Activated T-cell treated with anti-CD3 and anti-CD28 coated beads, Interleukin-2, amount 50 U/mL, for 72 hours (primary cell): ENCODE data around the gene PSRC1. TPM values are rescaled to one million over a fixed set of nuclear protein-coding genes. Genes with fewer than 3 reads are reported as not detected.

ENCODE experiments used
- ATAC-seq, 2 donors: fragments of 150-1000 bp; cut with Tn5 transposase; replicated peaks in 1 of 2; 2 replicates each; pipeline ENCODE4 v1.10.0; 2021; ENCODE audit warnings: moderate library complexity in 2 of 2, mild to moderate bottlenecking in 1 of 2
- DNase-seq, 2 donors: peaks; one replicate each; pipeline ENCODE4 v3.0.0; 2021 to 2022; ENCODE audit warnings: mixed read lengths in 1 of 2
- H3K27ac Mint-ChIP-seq: one replicate; pipeline ENCODE4 v1.8.0; 2022; ENCODE audit warnings: mild to moderate bottlenecking, moderate library complexity, mixed read lengths
- H3K27me3 Mint-ChIP-seq: one replicate; pipeline ENCODE4 v1.8.0; 2022; ENCODE audit warnings: low read depth, mixed read lengths
- H3K36me3 Mint-ChIP-seq, 2 donors: one replicate each; pipeline ENCODE4 v1.8.0; 2022; ENCODE audit warnings: mixed read lengths in 2 of 2, mild to moderate bottlenecking in 1 of 2; ENCODE audit not compliant: insufficient read depth in 2 of 2
- H3K4me1 Mint-ChIP-seq: one replicate; pipeline ENCODE4 v1.8.0; 2022; ENCODE audit warnings: low read depth, mixed read lengths
- H3K4me3 Mint-ChIP-seq, 2 donors: one replicate each; pipeline ENCODE4 v1.8.0; 2022; ENCODE audit warnings: mild to moderate bottlenecking in 2 of 2, mixed read lengths in 2 of 2, moderate library complexity in 2 of 2
- H3K9me3 Mint-ChIP-seq, 2 donors: one replicate each; pipeline ENCODE4 v1.8.0; 2022; ENCODE audit warnings: mixed read lengths in 2 of 2
- total RNA-seq, 2 donors: library from RNA; stranded (reverse); gene quantifications; one replicate each; pipeline ENCODE4 v1.2.3, GENCODE V29; 2022

PSRC1 gene
- total RNA-seq, 2 donors from 2014 or later = 17.5 to 18.3 TPM

- Mint-ChIP-seq H3K27me3 (no peaks in the 10 kb centered on the region), H3K36me3 (no peaks in the 10 kb centered on the region), H3K4me1 (no peaks in the 10 kb centered on the region), H3K4me3 (no peak overlapping the region), H3K9me3 (no peaks in the 10 kb centered on the region), H3K27ac (no peak overlapping the region)
- ATAC-seq = no peak
- no peak for DNase-seq
Measured at GRCh38 chr1:109264379-109264755, 18.6 kb downstream of the PSRC1 start.

DNA sequence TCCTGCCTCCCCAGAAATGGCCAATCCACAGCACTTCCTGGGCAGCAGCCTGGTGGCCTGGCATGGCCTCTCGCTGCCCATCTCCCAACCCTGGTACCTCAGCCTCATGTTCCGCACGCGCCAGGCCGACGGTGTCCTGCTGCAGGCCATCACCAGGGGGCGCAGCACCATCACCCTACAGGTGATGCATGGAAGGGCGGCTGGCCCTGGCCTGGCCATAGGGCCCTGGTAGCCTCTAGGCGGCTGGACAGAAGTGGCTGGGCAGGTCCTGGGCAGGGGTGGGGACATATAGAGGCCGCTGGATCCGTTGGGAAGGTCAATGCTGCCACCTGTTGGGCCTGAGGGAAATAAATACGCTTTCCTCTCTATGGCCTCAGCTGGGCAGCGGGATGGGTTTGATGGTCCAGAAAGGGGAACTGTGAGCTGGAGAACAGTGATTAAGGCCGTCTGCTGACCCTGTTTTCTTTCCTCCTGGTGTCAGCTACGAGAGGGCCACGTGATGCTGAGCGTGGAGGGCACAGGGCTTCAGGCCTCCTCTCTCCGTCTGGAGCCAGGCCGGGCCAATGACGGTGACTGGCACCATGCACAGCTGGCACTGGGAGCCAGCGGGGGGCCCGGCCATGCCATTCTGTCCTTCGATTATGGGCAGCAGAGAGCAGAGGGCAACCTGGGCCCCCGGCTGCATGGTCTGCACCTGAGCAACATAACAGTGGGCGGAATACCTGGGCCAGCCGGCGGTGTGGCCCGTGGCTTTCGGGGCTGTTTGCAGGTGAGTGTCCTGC, 19.2 kb downstream of the PSRC1 start:
- no peaks in the 10 kb centered on the region for H3K9me3 Mint-ChIP-seq
- no peak overlapping the region for H3K4me3 Mint-ChIP-seq
- no peak overlapping the region for H3K27ac Mint-ChIP-seq

GRCh38 chr1:109263234-109263596, 19.7 kb downstream of the PSRC1 start:
- DNase-seq = no peak
- Mint-ChIP-seq H3K36me3 (no peaks in the 10 kb centered on the region), H3K4me3 (no peak overlapping the region), H3K27ac (no peak overlapping the region), H3K4me1 (no peaks in the 10 kb centered on the region), H3K9me3 (no peaks in the 10 kb centered on the region), H3K27me3 (no peaks in the 10 kb centered on the region)
- ATAC-seq = peak; percentile 30

More for the DNA sequence above, 19.2 kb downstream of the PSRC1 start:
- DNase-seq = peak; percentile 87 to 88
- Mint-ChIP-seq H3K36me3 (no peaks in the 10 kb centered on the region), H3K27me3 (no peaks in the 10 kb centered on the region), H3K4me1 (no peaks in the 10 kb centered on the region)
- peak; percentile 96 to 97 for ATAC-seq

DNA sequence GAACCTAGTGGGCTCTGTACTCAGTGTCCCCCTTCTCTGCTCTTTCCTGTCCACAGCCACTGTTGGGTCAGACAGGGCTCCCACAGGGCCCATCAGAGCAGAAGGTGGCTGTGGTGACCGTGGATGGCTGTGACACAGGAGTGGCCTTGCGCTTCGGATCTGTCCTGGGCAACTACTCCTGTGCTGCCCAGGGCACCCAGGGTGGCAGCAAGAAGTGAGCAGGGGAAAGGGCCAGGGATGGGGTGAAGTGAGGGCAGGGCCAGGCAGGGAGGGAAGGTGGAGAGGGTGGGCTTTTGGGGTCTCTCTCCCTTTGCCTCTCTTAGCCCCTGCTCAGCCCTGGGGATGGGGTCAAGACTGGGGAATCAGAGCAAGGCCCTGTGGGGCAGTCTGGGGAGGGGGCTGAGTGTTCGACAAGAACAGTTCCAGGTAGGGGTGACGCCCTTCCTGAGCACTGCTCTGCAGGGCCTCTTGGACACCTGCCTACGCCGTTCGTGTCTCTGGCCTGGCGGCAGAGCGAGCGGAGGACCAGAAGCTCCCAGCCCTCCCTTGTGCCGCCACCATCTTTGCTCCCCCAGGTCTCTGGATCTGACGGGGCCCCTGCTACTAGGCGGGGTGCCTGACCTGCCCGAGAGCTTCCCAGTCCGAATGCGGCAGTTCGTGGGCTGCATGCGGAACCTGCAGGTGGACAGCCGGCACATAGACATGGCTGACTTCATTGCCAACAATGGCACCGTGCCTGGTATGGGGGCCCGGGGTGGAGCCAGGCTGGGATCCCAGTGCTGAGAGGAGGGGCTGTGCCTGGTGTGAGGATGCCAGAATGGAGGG, 20.5 kb downstream of the PSRC1 start:
- Mint-ChIP-seq H3K9me3 (no peaks in the 10 kb centered on the region), H3K4me1 (no peaks in the 10 kb centered on the region), H3K4me3 (no peak overlapping the region), H3K27me3 (no peaks in the 10 kb centered on the region), H3K36me3 (no peaks in the 10 kb centered on the region), H3K27ac (no peak overlapping the region)
- DNase-seq = no peak
- ATAC-seq = no peak

DNA sequence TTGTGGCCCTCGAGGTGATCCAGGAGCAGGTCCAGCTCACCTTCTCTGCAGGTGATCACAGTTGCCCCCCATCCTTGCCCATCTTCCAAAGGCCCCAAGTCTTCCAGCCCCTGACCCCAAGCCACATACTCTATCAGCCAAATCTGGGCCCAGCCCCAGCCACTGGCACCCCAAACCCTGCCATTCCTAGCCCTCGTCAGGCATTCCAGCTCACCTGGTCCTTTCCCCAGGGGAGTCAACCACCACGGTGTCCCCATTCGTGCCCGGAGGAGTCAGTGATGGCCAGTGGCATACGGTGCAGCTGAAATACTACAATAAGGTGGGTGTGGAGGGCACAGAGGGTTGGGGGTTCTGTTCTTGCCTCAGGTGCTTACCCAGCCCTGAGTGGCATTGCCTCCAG, 21.4 kb downstream of the PSRC1 start:
- no peak for ATAC-seq
- H3K9me3 Mint-ChIP-seq = no peaks in the 10 kb centered on the region

DNA sequence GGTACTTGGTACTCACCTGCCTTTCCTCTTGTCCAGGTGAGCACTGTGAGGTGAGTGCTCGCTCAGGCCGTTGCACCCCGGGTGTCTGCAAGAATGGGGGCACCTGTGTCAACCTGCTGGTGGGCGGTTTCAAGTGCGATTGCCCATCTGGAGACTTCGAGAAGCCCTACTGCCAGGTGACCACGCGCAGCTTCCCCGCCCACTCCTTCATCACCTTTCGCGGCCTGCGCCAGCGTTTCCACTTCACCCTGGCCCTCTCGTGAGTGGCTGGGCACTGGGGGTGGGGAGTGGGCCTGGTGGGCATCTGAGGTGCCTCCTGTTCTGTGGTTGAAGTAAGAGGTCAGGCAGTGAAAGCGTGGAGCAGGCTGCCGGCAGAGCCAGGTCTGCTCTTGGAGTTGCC, 21.9 kb downstream of the PSRC1 start:
- ATAC-seq (no peak), DNase-seq (no peak)
- Mint-ChIP-seq H3K36me3 (no peaks in the 10 kb centered on the region), H3K27me3 (no peaks in the 10 kb centered on the region), H3K4me3 (no peak overlapping the region), H3K4me1 (no peaks in the 10 kb centered on the region), H3K27ac (no peak overlapping the region), H3K9me3 (no peaks in the 10 kb centered on the region)

More for the DNA sequence above, 21.4 kb downstream of the PSRC1 start:
- H3K27me3 Mint-ChIP-seq = no peaks in the 10 kb centered on the region
- DNase-seq = no peak
- no peaks in the 10 kb centered on the region for H3K36me3 Mint-ChIP-seq
- H3K4me1 Mint-ChIP-seq = no peaks in the 10 kb centered on the region
- H3K4me3 Mint-ChIP-seq = no peak overlapping the region
- no peak overlapping the region for H3K27ac Mint-ChIP-seq

GRCh38 chr1:109259674-109260557, 23.0 kb downstream of the PSRC1 start:
- Mint-ChIP-seq H3K4me3 (no peak overlapping the region), H3K36me3 (no peaks in the 10 kb centered on the region), H3K27me3 (no peaks in the 10 kb centered on the region), H3K4me1 (no peaks in the 10 kb centered on the region), H3K27ac (no peak overlapping the region), H3K9me3 (no peaks in the 10 kb centered on the region)
- ATAC-seq (no peak), DNase-seq (no peak)

DNA sequence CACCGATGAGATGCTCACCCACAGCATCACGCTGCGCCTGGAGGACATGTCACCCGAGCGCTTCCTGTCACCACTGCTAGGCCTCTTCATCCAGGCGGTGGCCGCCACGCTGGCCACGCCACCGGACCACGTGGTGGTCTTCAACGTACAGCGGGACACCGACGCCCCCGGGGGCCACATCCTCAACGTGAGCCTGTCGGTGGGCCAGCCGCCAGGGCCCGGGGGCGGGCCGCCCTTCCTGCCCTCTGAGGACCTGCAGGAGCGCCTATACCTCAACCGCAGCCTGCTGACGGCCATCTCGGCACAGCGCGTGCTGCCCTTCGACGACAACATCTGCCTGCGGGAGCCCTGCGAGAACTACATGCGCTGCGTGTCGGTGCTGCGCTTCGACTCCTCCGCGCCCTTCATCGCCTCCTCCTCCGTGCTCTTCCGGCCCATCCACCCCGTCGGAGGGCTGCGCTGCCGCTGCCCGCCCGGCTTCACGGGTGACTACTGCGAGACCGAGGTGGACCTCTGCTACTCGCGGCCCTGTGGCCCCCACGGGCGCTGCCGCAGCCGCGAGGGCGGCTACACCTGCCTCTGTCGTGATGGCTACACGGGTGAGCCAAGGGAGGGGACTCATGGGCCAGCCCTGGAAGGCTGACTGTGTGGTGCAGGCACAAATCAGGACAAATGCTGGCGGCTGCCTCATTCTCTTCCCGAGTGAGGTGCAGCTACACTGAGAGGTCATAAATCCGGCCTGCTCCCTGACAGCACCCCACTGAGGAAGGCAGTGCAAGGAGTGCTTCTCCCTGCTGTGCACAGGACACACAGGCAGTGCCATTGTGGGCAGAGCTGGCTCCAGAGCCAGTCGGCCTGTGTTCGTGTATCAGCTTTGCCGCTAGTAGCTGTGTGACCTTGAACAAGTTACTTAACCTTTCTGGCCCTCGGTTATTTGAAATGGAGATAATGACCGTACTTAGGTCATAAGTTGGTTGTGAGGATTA, 24.2 kb downstream of the PSRC1 start:
- H3K27me3 Mint-ChIP-seq = no peaks in the 10 kb centered on the region
- no peaks in the 10 kb centered on the region for H3K36me3 Mint-ChIP-seq
- no peak overlapping the region for H3K27ac Mint-ChIP-seq
- H3K4me1 Mint-ChIP-seq = no peaks in the 10 kb centered on the region
- no peak overlapping the region for H3K4me3 Mint-ChIP-seq
- no peak for ATAC-seq
- no peak for DNase-seq
- no peaks in the 10 kb centered on the region for H3K9me3 Mint-ChIP-seq

DNA sequence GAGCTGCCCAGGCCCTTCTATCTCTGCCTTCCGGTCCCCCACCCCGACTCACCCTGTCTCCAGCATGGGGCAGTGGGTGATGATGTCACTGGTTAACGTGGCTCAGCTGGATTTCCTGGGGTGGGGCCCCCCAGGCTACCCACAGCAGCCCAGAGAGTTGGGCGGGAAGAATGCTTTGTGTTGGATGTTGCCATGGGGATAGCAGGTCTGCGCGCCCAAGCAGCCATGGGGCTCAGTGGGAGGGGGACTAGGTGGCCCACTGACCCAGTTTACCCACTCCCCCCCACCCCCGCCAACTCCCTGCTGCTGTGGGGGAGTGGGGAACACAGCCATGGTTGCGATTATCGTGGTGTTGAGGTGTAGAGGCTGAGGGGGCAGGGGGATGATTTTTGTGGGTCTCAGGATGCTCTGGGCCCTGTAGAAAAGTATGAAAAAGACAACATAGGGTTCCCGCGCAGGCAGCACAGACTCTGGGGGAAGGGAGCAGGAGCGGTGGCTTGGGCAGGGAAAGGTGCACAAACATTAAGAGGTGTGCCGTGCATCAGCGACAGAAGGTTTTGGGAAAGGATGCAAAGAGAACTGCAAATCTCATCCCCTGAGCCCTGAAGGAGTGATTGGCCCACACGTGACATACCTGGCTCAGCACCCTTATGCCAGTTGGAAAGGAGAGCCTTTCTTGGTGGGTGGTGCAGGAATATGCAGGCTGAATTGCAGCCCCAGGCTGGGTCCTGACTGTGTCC, 25.1 kb downstream of the PSRC1 start:
- no peaks in the 10 kb centered on the region for H3K27me3 Mint-ChIP-seq
- H3K4me1 Mint-ChIP-seq = no peaks in the 10 kb centered on the region
- no peaks in the 10 kb centered on the region for H3K9me3 Mint-ChIP-seq
- H3K27ac Mint-ChIP-seq = no peak overlapping the region
- DNase-seq (no peak), ATAC-seq (no peak)
- H3K4me3 Mint-ChIP-seq = no peak overlapping the region
- H3K36me3 Mint-ChIP-seq = no peaks in the 10 kb centered on the region

GRCh38 chr1:109256971-109257681, 25.8 kb downstream of the PSRC1 start:
- DNase-seq = no peak
- H3K9me3 Mint-ChIP-seq = no peaks in the 10 kb centered on the region

GRCh38 chr1:109256085-109256484, 26.9 kb downstream of the PSRC1 start:
- Mint-ChIP-seq H3K4me1 (no peaks in the 10 kb centered on the region), H3K36me3 (no peaks in the 10 kb centered on the region), H3K9me3 (no peaks in the 10 kb centered on the region), H3K4me3 (no peak overlapping the region), H3K27ac (no peak overlapping the region), H3K27me3 (no peaks in the 10 kb centered on the region)
- ATAC-seq = no peak
- no peak for DNase-seq

More at GRCh38 chr1:109256971-109257681, 25.8 kb downstream of the PSRC1 start:
- no peak overlapping the region for H3K27ac Mint-ChIP-seq
- ATAC-seq = no peak
- H3K36me3 Mint-ChIP-seq = no peaks in the 10 kb centered on the region
- no peaks in the 10 kb centered on the region for H3K4me1 Mint-ChIP-seq
- no peaks in the 10 kb centered on the region for H3K27me3 Mint-ChIP-seq
- H3K4me3 Mint-ChIP-seq = no peak overlapping the region
